ENCODE results near the gene STN1.

Gene STN1

DNA sequence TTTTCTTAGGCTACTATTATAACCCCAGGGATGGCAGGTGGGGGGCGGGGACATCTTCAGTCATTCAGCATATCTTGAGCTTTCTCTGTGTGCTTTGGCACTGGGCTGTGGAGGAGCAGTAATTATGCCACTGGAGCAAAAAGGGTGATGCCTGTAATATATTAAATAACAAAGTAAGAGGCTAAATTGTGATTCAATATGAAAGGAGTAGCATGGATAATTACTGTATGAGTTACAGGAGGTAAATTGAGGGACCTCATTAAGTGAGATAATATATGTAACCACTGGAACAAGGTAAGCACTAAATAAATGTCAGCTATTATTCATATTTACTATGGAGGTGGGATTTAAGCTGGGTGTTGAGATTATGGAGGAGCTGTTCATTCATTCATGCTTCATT, 3.3 kb upstream of the STN1 start:
- H3K4me3 Mint-ChIP-seq = no peak overlapping the region
- H3K27ac Mint-ChIP-seq = no peak overlapping the region
- H3K27me3 Mint-ChIP-seq (ENCODE audit: low read depth) = peaks cover 1% of the 10 kb centered on the region
- peaks cover 3% of the 10 kb centered on the region for H3K36me3 Mint-ChIP-seq (ENCODE audit: low read depth)
- no peaks in the 10 kb centered on the region for H3K9me3 Mint-ChIP-seq
- peaks cover 10% of the 10 kb centered on the region for H3K4me1 Mint-ChIP-seq (ENCODE audit: low read depth)
- DNase-seq (ENCODE audit: low spot score) = no peak

DNA sequence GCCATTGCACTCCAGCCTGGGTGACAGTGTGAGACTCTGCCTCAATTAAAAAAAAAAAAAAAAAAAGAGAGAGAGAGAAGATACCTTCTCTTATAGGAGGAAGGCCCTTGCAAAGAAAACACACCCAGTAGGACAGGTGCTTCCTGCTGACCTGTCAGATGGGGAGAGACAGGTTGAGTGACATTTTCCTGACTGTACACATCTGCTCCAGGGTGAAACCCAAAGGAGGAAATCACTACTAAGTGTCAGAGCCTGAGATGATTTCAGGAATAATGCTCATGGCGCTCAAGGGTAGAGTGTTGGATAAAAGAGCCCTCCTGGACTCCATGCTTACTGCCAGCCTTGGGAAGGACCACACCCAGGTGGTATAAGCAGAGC, 1.7 kb upstream of the STN1 start:
- H3K36me3 Mint-ChIP-seq (ENCODE audit: low read depth) = peaks cover 17% of the 10 kb centered on the region
- peaks cover 9% of the 10 kb centered on the region for H3K9me3 Mint-ChIP-seq
- H3K27me3 Mint-ChIP-seq (ENCODE audit: low read depth) = no peaks in the 10 kb centered on the region
- peaks cover 24% of the 10 kb centered on the region for H3K4me1 Mint-ChIP-seq (ENCODE audit: low read depth)
- no peak for DNase-seq (ENCODE audit: low spot score)
- H3K27ac Mint-ChIP-seq = no peak overlapping the region
- H3K4me3 Mint-ChIP-seq = no peak overlapping the region

DNA sequence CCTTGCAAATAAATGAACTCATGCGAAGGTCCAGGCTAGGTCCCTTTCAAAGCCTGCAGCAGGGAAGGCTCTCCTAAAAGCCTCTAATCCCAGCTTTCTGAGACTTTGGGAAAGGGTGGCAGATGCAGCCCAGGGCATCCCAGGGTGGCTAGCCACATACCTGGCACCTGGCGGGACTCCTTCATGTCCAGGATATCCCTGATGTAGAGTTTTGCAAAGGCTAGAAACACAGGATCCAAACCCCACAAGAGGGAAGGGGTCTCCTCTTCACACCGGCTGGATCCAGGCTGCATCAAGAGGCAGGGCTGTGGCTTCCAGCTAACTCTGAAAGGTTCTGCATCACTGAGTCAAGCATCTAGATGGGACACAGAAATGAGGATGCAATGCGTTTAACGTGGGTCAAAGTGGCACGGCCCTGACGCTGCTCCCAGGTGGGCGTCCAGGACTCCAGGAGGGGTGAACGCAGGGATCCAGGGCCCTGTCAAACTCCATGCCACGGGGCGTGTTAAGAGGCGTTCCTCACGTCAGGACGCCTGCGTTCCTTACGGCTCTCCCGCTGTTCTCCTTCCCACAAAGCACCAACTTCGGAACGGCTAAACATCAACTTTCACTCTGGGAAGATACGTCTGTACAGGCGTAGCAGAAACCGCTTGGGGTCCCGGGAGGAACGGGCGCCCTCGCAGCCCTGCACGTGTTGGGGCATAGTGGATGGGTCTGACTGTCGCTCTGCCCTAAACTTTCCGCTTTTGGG, 507 bp downstream of the STN1 start:
- Mint-ChIP-seq H3K27ac (peak overlapping the region; percentile 97), H3K4me3 (peak overlapping the region; percentile 98), H3K27me3 (ENCODE audit: low read depth) (no peaks in the 10 kb centered on the region), H3K36me3 (ENCODE audit: low read depth) (peaks cover 33% of the 10 kb centered on the region), H3K4me1 (ENCODE audit: low read depth) (peaks cover 38% of the 10 kb centered on the region), H3K9me3 (peaks cover 17% of the 10 kb centered on the region)
- DNase-seq (ENCODE audit: low spot score) = peak; percentile 35

DNA sequence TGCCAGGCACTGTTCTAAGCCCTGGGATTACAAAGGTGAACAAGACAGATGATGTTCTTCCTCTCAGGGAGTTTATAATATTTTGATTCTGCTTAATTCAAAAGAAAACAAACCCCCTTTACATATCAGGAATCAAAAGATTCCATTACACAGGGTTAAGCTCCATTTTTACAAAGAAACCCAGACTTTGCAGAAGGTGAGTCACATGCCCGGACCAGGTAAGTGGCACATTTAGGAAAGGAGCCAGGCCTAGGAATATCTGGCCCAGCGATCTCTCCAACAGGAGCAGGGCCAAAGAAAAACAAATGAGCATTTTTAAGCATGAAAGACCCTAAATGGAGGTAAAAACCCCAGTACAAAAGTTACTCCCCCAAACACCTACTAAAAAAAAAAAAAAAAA, 1.1 kb downstream of the STN1 start:
- Mint-ChIP-seq H3K4me1 (ENCODE audit: low read depth) (peaks cover 42% of the 10 kb centered on the region), H3K27me3 (ENCODE audit: low read depth) (no peaks in the 10 kb centered on the region), H3K36me3 (ENCODE audit: low read depth) (peaks cover 33% of the 10 kb centered on the region), H3K4me3 (peak overlapping the region; percentile 98), H3K9me3 (peaks cover 17% of the 10 kb centered on the region), H3K27ac (peak overlapping the region; percentile 90)
- no peak for DNase-seq (ENCODE audit: low spot score)

DNA sequence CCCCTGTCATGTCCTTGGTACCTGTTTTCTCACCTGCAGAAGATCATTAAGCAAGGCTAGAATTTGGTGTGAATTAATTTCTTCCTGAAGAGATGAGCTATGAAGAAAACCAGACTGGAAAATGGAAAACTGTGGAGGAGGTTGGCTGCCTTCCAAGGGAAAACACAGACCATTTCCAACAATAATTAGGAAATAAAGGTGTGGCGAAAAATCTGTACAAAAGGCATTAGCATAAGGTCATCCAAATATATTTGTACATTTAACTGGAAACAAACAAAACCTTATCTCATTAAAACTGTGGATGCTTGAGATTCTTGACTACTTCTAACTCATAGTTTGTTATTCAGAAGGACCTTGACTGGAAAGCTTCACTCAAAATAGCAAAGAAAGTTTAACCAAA, 1.7 kb downstream of the STN1 start:
- peaks cover 36% of the 10 kb centered on the region for H3K36me3 Mint-ChIP-seq (ENCODE audit: low read depth)
- H3K4me3 Mint-ChIP-seq = peak overlapping the region; percentile 98
- peak overlapping the region; percentile 90 for H3K27ac Mint-ChIP-seq
- DNase-seq (ENCODE audit: low spot score) = no peak
- no peaks in the 10 kb centered on the region for H3K27me3 Mint-ChIP-seq (ENCODE audit: low read depth)
- H3K4me1 Mint-ChIP-seq (ENCODE audit: low read depth) = peaks cover 48% of the 10 kb centered on the region
- peaks cover 17% of the 10 kb centered on the region for H3K9me3 Mint-ChIP-seq

DNA sequence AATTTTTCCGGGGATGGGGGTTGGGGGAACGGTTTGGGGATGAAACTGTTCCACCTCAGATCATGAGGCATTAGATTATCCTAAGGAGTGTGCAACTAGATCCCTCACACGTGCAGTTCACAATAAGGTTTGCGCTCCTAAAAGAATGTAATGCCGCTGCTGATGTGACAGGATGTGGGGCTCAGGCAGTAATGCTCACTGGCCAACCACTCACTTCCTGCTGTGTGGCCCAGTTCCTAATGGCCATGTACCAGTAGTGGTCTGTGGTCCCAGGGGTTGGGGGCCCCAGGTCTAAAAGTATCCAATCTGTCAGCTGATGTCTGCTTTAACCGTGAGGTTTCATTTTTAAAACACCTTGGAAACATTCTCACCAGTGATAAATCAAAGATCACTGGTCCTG, 2.2 kb downstream of the STN1 start:
- Mint-ChIP-seq H3K9me3 (peaks cover 17% of the 10 kb centered on the region), H3K4me1 (ENCODE audit: low read depth) (peaks cover 51% of the 10 kb centered on the region), H3K27ac (peak overlapping the region; percentile 90), H3K4me3 (peak overlapping the region; percentile 98), H3K36me3 (ENCODE audit: low read depth) (peaks cover 36% of the 10 kb centered on the region), H3K27me3 (ENCODE audit: low read depth) (no peaks in the 10 kb centered on the region)
- peak; percentile 36 for DNase-seq (ENCODE audit: low spot score)

DNA sequence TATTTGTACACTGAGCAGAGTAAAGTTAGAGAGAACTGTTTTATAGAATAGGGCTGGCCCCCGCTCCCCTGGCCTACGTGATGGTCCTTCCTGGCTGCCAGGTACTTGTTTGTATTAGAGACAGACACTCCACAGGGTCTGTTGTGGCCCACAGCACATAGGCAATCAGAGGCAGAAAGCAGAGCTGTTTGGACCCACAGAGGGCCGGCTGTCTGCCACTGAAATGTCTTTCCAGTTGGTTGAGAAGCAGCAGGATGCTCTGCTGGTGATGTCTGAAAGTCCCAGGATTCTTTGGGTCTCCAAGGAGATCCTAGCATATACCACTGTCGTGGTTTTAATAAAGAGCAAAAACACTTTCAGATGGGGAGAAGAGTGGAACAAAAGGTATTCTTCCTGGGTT, 5.2 kb downstream of the STN1 start:
- H3K9me3 Mint-ChIP-seq = peaks cover 17% of the 10 kb centered on the region
- peak overlapping the region; percentile 81 for H3K4me3 Mint-ChIP-seq
- H3K27me3 Mint-ChIP-seq (ENCODE audit: low read depth) = no peaks in the 10 kb centered on the region
- H3K27ac Mint-ChIP-seq = peak overlapping the region; percentile 97
- no peak for DNase-seq (ENCODE audit: low spot score)
- H3K36me3 Mint-ChIP-seq (ENCODE audit: low read depth) = peaks cover 48% of the 10 kb centered on the region
- peaks cover 67% of the 10 kb centered on the region for H3K4me1 Mint-ChIP-seq (ENCODE audit: low read depth)

DNA sequence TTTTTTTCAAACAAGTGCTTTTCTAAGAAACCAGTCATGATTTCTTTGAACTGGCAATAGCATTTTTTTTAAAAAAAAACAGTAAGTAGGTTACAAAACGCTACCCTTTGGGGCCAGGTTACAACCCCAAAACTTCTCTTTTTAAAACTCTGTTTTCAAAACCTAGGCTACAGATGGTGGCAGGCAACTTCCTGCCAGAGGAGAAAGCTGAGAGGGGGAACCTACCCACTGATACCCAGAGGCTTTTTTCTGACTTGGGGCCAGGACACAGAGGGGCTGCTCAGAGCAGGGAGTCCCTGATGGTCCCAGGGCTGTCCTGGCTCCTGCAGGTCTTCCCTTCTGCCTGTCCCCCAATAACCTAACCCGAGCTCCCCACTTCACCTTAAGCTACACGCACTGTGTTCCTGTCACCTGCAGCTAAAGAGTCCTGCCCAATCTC, 6.9 kb downstream of the STN1 start:
- DNase-seq (ENCODE audit: low spot score) = peak; percentile 41
- peaks cover 48% of the 10 kb centered on the region for H3K36me3 Mint-ChIP-seq (ENCODE audit: low read depth)
- no peaks in the 10 kb centered on the region for H3K27me3 Mint-ChIP-seq (ENCODE audit: low read depth)
- H3K9me3 Mint-ChIP-seq = peaks cover 17% of the 10 kb centered on the region
- peaks cover 62% of the 10 kb centered on the region for H3K4me1 Mint-ChIP-seq (ENCODE audit: low read depth)
- peak overlapping the region; percentile 81 for H3K4me3 Mint-ChIP-seq
- H3K27ac Mint-ChIP-seq = peak overlapping the region; percentile 97

DNA sequence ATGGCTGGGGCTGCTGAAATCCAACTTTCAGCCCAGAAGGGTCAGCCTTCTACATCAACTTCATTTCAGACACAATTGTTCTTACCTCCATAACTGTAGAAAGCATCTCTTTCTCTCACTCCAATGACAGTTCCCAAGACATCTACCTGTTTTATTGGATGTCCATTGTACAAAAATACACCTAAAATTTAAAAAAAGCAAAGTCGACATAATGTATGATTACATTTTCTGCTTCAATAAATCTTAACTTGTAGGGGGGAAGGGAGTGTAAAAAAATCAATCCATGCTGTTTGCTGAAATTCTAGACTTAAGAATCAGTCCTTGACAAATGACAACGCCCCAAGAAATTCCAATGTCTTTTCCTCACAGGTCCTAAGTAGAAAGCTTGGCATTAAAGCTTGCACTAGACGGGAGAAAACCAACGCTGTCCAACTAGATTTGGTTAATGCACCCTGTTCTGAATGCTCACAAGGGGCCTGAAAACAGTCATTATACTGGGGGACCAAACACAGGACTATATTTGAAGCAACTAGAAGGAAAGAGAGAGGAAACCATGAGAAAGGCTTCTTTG, 7.5 kb downstream of the STN1 start:
- Mint-ChIP-seq H3K27me3 (ENCODE audit: low read depth) (no peaks in the 10 kb centered on the region), H3K9me3 (peaks cover 17% of the 10 kb centered on the region)

DNA sequence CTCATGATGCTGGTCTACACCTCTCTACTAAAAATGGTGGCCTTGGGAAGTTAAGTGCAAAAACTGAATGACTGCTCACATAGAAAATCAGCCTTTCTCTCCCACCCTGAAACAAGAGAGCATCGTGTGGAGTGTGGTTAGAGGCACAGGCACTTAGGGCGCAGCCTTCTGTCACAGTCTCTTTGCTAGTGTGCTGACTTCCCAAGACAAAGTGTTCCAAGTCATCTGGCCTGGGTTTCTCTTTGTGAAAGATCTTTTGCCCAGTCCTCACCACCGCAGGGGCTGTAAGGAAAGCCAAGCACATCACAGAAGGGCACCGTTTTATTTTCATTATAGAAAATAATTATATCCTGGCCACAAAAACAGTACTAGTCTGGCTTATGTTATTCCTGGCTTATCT, 12.5 kb downstream of the STN1 start:
- Mint-ChIP-seq H3K9me3 (no peaks in the 10 kb centered on the region), H3K27ac (no peak overlapping the region), H3K36me3 (ENCODE audit: low read depth) (peaks cover 41% of the 10 kb centered on the region), H3K4me1 (ENCODE audit: low read depth) (peaks cover 47% of the 10 kb centered on the region), H3K4me3 (no peak overlapping the region), H3K27me3 (ENCODE audit: low read depth) (no peaks in the 10 kb centered on the region)
- no peak for DNase-seq (ENCODE audit: low spot score)

More for the DNA sequence above, 7.5 kb downstream of the STN1 start:
- no peak for DNase-seq (ENCODE audit: low spot score)
- Mint-ChIP-seq H3K4me1 (ENCODE audit: low read depth) (peaks cover 58% of the 10 kb centered on the region), H3K36me3 (ENCODE audit: low read depth) (peaks cover 42% of the 10 kb centered on the region), H3K4me3 (peak overlapping the region; percentile 81), H3K27ac (peak overlapping the region; percentile 97)

DNA sequence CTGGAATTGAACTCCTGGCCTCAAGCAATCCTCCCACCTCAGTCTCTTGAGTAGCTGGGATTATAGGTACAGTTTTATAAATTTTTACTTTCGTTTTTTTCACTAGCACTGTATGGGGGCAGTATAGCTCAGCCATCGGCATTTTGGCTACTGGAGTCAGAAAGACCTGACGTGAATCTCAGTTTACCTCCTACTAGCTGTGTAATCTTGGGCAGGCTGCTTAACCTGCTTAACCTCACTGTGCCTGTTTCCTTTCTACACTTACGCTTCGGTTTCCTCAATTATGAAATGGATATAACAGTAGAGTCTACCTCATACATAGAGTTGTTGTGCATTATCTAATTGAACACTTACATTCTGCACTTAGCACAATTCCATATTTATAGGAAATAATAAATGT, 16.7 kb downstream of the STN1 start:
- H3K27ac Mint-ChIP-seq = no peak overlapping the region
- H3K9me3 Mint-ChIP-seq = no peaks in the 10 kb centered on the region
- peaks cover 54% of the 10 kb centered on the region for H3K36me3 Mint-ChIP-seq (ENCODE audit: low read depth)
- H3K4me3 Mint-ChIP-seq = peak overlapping the region; percentile 19
- no peaks in the 10 kb centered on the region for H3K27me3 Mint-ChIP-seq (ENCODE audit: low read depth)
- no peak for DNase-seq (ENCODE audit: low spot score)
- peaks cover 30% of the 10 kb centered on the region for H3K4me1 Mint-ChIP-seq (ENCODE audit: low read depth)

DNA sequence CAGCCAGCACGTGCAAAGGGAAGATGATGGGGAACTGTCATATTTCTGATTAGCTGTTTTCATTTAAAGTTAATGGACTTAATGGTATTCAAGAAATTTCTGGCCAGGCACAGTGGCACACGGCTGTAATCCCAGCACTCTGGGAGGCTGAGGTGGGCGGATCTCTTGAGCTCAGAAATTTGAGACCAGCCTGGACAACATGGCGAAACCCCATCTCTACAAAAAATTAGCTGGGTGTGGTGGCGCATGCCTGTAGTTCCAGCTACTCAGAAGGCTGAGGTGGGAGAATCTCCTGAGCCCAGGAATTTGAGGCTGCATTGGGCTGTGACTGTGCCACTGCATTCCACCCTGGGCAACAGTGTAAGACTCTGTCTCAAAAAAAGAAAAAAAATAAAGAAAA, 18.7 kb downstream of the STN1 start:
- H3K27ac Mint-ChIP-seq = no peak overlapping the region
- no peak overlapping the region for H3K4me3 Mint-ChIP-seq
- peaks cover 43% of the 10 kb centered on the region for H3K4me1 Mint-ChIP-seq (ENCODE audit: low read depth)
- H3K9me3 Mint-ChIP-seq = no peaks in the 10 kb centered on the region
- H3K27me3 Mint-ChIP-seq (ENCODE audit: low read depth) = no peaks in the 10 kb centered on the region
- peaks cover 62% of the 10 kb centered on the region for H3K36me3 Mint-ChIP-seq (ENCODE audit: low read depth)
- DNase-seq (ENCODE audit: low spot score) = no peak

DNA sequence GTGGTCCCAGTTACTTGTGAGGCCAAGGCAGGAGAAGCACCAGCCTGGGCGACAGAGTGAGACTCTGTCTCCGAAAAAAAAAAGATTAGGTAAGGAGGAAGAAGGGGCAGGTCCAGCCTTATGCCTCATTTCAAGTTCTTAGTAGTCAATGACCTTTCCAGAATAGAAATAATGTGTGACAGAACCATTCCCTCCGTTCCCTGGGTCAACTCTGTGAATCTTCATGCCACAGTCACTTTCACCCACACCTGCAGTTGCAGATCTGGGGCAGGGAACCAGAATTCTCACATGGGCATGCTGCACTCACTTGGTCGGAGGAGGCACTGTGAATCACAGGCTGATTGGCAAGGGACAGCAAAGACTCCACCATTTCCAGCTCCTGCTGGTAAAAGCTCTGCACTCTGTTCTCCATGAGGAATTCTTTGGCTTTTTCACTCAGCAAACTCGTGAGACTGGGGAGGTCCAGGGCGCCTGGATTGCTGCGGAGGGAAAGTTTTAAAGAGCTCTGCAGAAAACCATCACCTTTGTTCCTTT, 20.7 kb downstream of the STN1 start:
- peaks cover 46% of the 10 kb centered on the region for H3K4me1 Mint-ChIP-seq (ENCODE audit: low read depth)
- H3K27ac Mint-ChIP-seq = no peak overlapping the region
- no peaks in the 10 kb centered on the region for H3K27me3 Mint-ChIP-seq (ENCODE audit: low read depth)

DNA sequence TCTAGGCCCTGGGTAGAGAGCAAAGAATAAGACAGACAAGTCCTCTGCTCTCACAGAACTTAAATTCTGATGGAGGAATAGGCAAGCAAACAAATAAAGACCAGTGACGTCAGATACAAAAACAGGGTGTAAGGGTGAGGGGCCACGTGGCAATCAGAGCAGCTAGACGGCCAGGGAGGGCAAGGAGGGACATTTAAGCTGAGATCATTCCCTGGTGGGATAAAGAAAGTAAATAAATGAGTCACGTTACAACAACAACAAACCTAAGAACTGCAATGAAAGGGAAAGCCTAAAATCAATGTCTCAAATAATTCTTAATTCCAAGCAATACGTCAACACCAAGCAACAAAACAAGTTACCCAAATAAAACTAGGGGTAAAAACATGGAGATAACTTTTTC, 21.8 kb downstream of the STN1 start:
- Mint-ChIP-seq H3K4me3 (no peak overlapping the region), H3K27ac (peak overlapping the region; percentile 61), H3K4me1 (ENCODE audit: low read depth) (peaks cover 37% of the 10 kb centered on the region), H3K9me3 (no peaks in the 10 kb centered on the region), H3K27me3 (ENCODE audit: low read depth) (no peaks in the 10 kb centered on the region), H3K36me3 (ENCODE audit: low read depth) (peaks cover 64% of the 10 kb centered on the region)
- no peak for DNase-seq (ENCODE audit: low spot score)

More for the DNA sequence above, 20.7 kb downstream of the STN1 start:
- Mint-ChIP-seq H3K36me3 (ENCODE audit: low read depth) (peaks cover 60% of the 10 kb centered on the region), H3K4me3 (no peak overlapping the region), H3K9me3 (no peaks in the 10 kb centered on the region)
- DNase-seq (ENCODE audit: low spot score) = no peak
